A549 (cell line): ENCODE measurements around the gene NAA15.

ENCODE experiments used
- CEBPB ChIP-seq, 2 experiments: fragments of >200 bp in 1 of 2; sonication (Bioruptor Twin) in 1 of 2; formaldehyde crosslinking in 1 of 2; IDR thresholded peaks; 2 replicates each; pipeline ENCODE4 v1.6.1; 2012 to 2016
- CTCF ChIP-seq: fragments of >200 bp; sonication (Bioruptor Twin); formaldehyde crosslinking; IDR thresholded peaks from 3 replicates; pipeline ENCODE4 v1.5.1; 2016
- EP300 ChIP-seq, 2 experiments: fragments of >200 bp; sonication (Bioruptor Twin); formaldehyde crosslinking; IDR thresholded peaks; 2 replicates in 1 of 2; 3 replicates in 1 of 2; pipeline ENCODE4 v1.6.1; 2016 to 2017
- JUN ChIP-seq, 2 experiments: fragments of >200 bp; sonication (Bioruptor Twin); formaldehyde crosslinking; IDR thresholded peaks; 2 replicates in 1 of 2; 3 replicates in 1 of 2; pipeline ENCODE4 v1.6.1; 2016 to 2017
- MAX ChIP-seq: IDR thresholded peaks from 2 replicates; pipeline ENCODE4 v1.6.1; 2012
- PHF8 ChIP-seq: fragments of 200-600 bp; sonication (generic); IDR thresholded peaks from 2 replicates; pipeline ENCODE4 v1.6.1; 2016; ENCODE audit warnings: low read depth, mild to moderate bottlenecking, antibody characterized with exemption, moderate library complexity, borderline replicate concordance
- POLR2A ChIP-seq: IDR thresholded peaks from 2 replicates; pipeline ENCODE4 v1.6.1; 2012; ENCODE audit warnings: mild to moderate bottlenecking, low read length
- POLR2AphosphoS2 ChIP-seq: conservative IDR thresholded peaks from 2 replicates; pipeline ENCODE4 v1.6.1; 2012; ENCODE audit warnings: low read length, improper control_type of control experiment, inconsistent platforms
- RAD21 ChIP-seq, 2 experiments: fragments of >200 bp in 1 of 2; sonication (Bioruptor Twin) in 1 of 2; formaldehyde crosslinking in 1 of 2; IDR thresholded peaks in 1 of 2; conservative IDR thresholded peaks in 1 of 2; 2 replicates in 1 of 2; 3 replicates in 1 of 2; pipeline ENCODE4 v1.6.1; 2012 to 2018; ENCODE audit warnings: inconsistent platforms in 1 of 2
- REST ChIP-seq: fragments of 200-600 bp; sonication (generic); IDR thresholded peaks from 2 replicates; pipeline ENCODE4 v1.6.1; 2016; ENCODE audit warnings: antibody characterized with exemption, mild to moderate bottlenecking, moderate library complexity
- ZFP36 ChIP-seq: fragments of 450-650 bp; IDR thresholded peaks from 2 replicates; pipeline ENCODE4 v1.6.1; 2014; ENCODE audit warnings: borderline replicate concordance; ENCODE audit not compliant: partially characterized antibody

- TF ChIP-seq POLR2A (no peak), JUN (IDR thresholded peaks at IDR 0.05) (no peak), EP300 (IDR thresholded peaks at IDR 0.05) (no peak), REST (no peak), CEBPB (IDR thresholded peaks at IDR 0.05) (no peak), ZFP36 (no peak), CTCF (no peak), RAD21 (conservative IDR thresholded peaks at IDR 0.05 in 1 of 2, IDR thresholded peaks at IDR 0.05 in 1 of 2) (no peak), POLR2AphosphoS2 (no peak), PHF8 (no peak), MAX (no peak)
Observed at GRCh38 chr4:139337612-139338011, 36.3 kb downstream of the NAA15 start.
